ENCODE measurements around the gene SV2C.

- TF ChIP-seq CTCF (IDR thresholded peaks at IDR 0.05) (no peak), POLR2AphosphoS5 (IDR thresholded peaks at IDR 0.05) (no peak), EP300 (IDR thresholded peaks at IDR 0.05) (no peak)
Measured at GRCh38 chr5:76099286-76099702, 16.1 kb downstream of the SV2C start.

Data from sigmoid colon (tissue), 4 donors.